Raji (cell line): ENCODE data around the gene ASCC2.

Source experiments
- POLR2A ChIP-seq: IDR thresholded peaks from 2 replicates; pipeline ENCODE4 v1.6.1; 2011; ENCODE audit warnings: low read depth, low read length, control low read depth; ENCODE audit not compliant: insufficient read depth

Gene ASCC2

GRCh38 chr22:29804985-29805384 lies 33.1 kb downstream of the ASCC2 start:
- TF ChIP-seq POLR2A: no peak

GRCh38 chr22:29803190-29803589 lies 34.9 kb downstream of the ASCC2 start:
- no peak for TF ChIP-seq POLR2A

- TF ChIP-seq POLR2A: no peak
These were observed 36.3 kb downstream of the ASCC2 start for GRCh38 chr22:29801796-29802195.

- no peak for TF ChIP-seq POLR2A
These were observed 36.9 kb downstream of the ASCC2 start for GRCh38 chr22:29801153-29801552.

GRCh38 chr22:29799217-29799680 lies 38.8 kb downstream of the ASCC2 start:
- TF ChIP-seq POLR2A: no peak

- TF ChIP-seq POLR2A: no peak
These were observed 39.3 kb downstream of the ASCC2 start for GRCh38 chr22:29798801-29799200.

GRCh38 chr22:29798318-29798717 lies 39.8 kb downstream of the ASCC2 start:
- TF ChIP-seq POLR2A: no peak

- no peak for TF ChIP-seq POLR2A
These were observed 40.7 kb downstream of the ASCC2 start for GRCh38 chr22:29797351-29797750.

GRCh38 chr22:29795663-29796062 lies 42.4 kb downstream of the ASCC2 start:
- TF ChIP-seq POLR2A: no peak

GRCh38 chr22:29793396-29793795 lies 44.7 kb downstream of the ASCC2 start:
- no peak for TF ChIP-seq POLR2A

- no peak for TF ChIP-seq POLR2A
These were observed 48.0 kb downstream of the ASCC2 start for GRCh38 chr22:29790061-29790460.

GRCh38 chr22:29788339-29789279 lies 49.5 kb downstream of the ASCC2 start:
- no peak for TF ChIP-seq POLR2A

- TF ChIP-seq POLR2A: no peak
These were observed 50.6 kb downstream of the ASCC2 start for GRCh38 chr22:29787371-29787980.

- no peak for TF ChIP-seq POLR2A
These were observed 52.0 kb downstream of the ASCC2 start for GRCh38 chr22:29786031-29786430.

GRCh38 chr22:29784451-29785361 lies 53.4 kb downstream of the ASCC2 start:
- TF ChIP-seq POLR2A: no peak

- no peak for TF ChIP-seq POLR2A
These were observed 55.8 kb downstream of the ASCC2 start for GRCh38 chr22:29782061-29782845.
